GM23338 (cell line): ENCODE results near the gene GALNT9.

Experiments used
- CREB1 ChIP-seq: fragments of 250-450 bp; sonication (Bioruptor Pico); IDR thresholded peaks from 2 replicates; pipeline ENCODE4 v1.5.0; 2020; ENCODE audit warnings: low read depth, mild to moderate bottlenecking, moderate library complexity
- CTCF ChIP-seq, 2 experiments: fragments of 200-600 bp in 1 of 2; sonication (generic) in 1 of 2; conservative IDR thresholded peaks; 2 replicates each; pipeline versions ENCODE4 v1.5.1 to v1.6.1; 2016 to 2017; ENCODE audit warnings: antibody characterized with exemption in 2 of 2, low read depth in 2 of 2, mild to moderate bottlenecking in 2 of 2, moderate library complexity in 1 of 2
- ETS1 ChIP-seq: IDR thresholded peaks from 2 replicates; pipeline ENCODE4 v1.6.1; 2016; ENCODE audit warnings: antibody characterized with exemption
- EZH2 ChIP-seq: fragments of 200-600 bp; sonication (generic); IDR thresholded peaks from one replicate; pipeline ENCODE4 v1.8.0; 2017; ENCODE audit warnings: antibody characterized with exemption, mild to moderate bottlenecking, low read depth; ENCODE audit not compliant: unreplicated experiment
- EZH2phosphoT487 ChIP-seq: fragments of 200-600 bp; sonication (generic); IDR thresholded peaks from one replicate; pipeline ENCODE4 v1.8.1; 2018; ENCODE audit warnings: antibody characterized with exemption; ENCODE audit not compliant: unreplicated experiment
- JUNB ChIP-seq: IDR thresholded peaks from one replicate; pipeline ENCODE4 v1.6.1; 2016; ENCODE audit warnings: antibody characterized with exemption; ENCODE audit not compliant: unreplicated experiment
- POLR2AphosphoS5 ChIP-seq: IDR thresholded peaks from 2 replicates; pipeline ENCODE4 v1.6.1; 2016; ENCODE audit warnings: antibody characterized with exemption, low read depth
- STAT1 ChIP-seq: IDR thresholded peaks from one replicate; pipeline ENCODE4 v1.6.1; 2016; ENCODE audit warnings: antibody characterized with exemption; ENCODE audit not compliant: unreplicated experiment
- ZNF114 ChIP-seq: fragments of 250-450 bp; sonication (Bioruptor Pico); IDR thresholded peaks from 2 replicates; pipeline ENCODE4 v1.5.0; 2020; ENCODE audit warnings: mild to moderate bottlenecking, moderate library complexity
- ZNF331 ChIP-seq: fragments of 250-450 bp; sonication (Bioruptor Pico); IDR thresholded peaks from 2 replicates; pipeline ENCODE4 v1.5.0; 2020; ENCODE audit warnings: low read depth, mild to moderate bottlenecking, moderate library complexity
- TF ChIP-seq, protein P1 (sequence below): fragments of 250-450 bp; sonication (Bioruptor Pico); IDR thresholded peaks from 2 replicates; pipeline ENCODE4 v1.5.0; 2020; ENCODE audit warnings: mild to moderate bottlenecking, moderate library complexity
- TF ChIP-seq, protein P2 (sequence below): IDR thresholded peaks from one replicate; pipeline ENCODE4 v1.6.1; 2018; ENCODE audit warnings: antibody characterized with exemption; ENCODE audit not compliant: unreplicated experiment

GRCh38 chr12:132291402-132292175 is 37.8 kb downstream of the GALNT9 start:
- TF ChIP-seq CTCF (conservative IDR thresholded peaks at IDR 0.05; ENCODE audit: low read depth in 2 of 2) (no peak), EZH2 (no peak), EZH2phosphoT487 (no peak), CREB1 (CRISPR knock-in tag) (no peak), POLR2AphosphoS5 (no peak), ZNF114 (no peak), STAT1 (no peak), JUNB (no peak), ETS1 (no peak), ZNF331 (CRISPR knock-in tag) (no peak)
- TF ChIP-seq, protein P1, sequence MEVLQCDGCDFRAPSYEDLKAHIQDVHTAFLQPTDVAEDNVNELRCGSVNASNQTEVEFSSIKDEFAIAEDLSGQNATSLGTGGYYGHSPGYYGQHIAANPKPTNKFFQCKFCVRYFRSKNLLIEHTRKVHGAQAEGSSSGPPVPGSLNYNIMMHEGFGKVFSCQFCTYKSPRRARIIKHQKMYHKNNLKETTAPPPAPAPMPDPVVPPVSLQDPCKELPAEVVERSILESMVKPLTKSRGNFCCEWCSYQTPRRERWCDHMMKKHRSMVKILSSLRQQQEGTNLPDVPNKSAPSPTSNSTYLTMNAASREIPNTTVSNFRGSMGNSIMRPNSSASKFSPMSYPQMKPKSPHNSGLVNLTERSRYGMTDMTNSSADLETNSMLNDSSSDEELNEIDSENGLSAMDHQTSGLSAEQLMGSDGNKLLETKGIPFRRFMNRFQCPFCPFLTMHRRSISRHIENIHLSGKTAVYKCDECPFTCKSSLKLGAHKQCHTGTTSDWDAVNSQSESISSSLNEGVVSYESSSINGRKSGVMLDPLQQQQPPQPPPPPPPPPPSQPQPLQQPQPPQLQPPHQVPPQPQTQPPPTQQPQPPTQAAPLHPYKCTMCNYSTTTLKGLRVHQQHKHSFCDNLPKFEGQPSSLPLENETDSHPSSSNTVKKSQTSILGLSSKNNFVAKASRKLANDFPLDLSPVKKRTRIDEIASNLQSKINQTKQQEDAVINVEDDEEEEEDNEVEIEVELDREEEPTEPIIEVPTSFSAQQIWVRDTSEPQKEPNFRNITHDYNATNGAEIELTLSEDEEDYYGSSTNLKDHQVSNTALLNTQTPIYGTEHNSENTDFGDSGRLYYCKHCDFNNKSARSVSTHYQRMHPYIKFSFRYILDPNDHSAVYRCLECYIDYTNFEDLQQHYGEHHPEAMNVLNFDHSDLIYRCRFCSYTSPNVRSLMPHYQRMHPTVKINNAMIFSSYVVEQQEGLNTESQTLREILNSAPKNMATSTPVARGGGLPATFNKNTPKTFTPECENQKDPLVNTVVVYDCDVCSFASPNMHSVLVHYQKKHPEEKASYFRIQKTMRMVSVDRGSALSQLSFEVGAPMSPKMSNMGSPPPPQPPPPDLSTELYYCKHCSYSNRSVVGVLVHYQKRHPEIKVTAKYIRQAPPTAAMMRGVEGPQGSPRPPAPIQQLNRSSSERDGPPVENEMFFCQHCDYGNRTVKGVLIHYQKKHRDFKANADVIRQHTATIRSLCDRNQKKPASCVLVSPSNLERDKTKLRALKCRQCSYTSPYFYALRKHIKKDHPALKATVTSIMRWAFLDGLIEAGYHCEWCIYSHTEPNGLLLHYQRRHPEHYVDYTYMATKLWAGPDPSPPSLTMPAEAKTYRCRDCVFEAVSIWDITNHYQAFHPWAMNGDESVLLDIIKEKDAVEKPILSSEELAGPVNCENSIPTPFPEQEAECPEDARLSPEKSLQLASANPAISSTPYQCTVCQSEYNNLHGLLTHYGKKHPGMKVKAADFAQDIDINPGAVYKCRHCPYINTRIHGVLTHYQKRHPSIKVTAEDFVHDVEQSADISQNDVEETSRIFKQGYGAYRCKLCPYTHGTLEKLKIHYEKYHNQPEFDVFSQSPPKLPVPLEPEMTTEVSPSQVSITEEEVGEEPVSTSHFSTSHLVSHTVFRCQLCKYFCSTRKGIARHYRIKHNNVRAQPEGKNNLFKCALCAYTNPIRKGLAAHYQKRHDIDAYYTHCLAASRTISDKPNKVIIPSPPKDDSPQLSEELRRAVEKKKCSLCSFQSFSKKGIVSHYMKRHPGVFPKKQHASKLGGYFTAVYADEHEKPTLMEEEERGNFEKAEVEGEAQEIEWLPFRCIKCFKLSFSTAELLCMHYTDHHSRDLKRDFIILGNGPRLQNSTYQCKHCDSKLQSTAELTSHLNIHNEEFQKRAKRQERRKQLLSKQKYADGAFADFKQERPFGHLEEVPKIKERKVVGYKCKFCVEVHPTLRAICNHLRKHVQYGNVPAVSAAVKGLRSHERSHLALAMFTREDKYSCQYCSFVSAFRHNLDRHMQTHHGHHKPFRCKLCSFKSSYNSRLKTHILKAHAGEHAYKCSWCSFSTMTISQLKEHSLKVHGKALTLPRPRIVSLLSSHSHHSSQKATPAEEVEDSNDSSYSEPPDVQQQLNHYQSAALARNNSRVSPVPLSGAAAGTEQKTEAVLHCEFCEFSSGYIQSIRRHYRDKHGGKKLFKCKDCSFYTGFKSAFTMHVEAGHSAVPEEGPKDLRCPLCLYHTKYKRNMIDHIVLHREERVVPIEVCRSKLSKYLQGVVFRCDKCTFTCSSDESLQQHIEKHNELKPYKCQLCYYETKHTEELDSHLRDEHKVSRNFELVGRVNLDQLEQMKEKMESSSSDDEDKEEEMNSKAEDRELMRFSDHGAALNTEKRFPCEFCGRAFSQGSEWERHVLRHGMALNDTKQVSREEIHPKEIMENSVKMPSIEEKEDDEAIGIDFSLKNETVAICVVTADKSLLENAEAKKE: no peak
- TF ChIP-seq, protein P2, sequence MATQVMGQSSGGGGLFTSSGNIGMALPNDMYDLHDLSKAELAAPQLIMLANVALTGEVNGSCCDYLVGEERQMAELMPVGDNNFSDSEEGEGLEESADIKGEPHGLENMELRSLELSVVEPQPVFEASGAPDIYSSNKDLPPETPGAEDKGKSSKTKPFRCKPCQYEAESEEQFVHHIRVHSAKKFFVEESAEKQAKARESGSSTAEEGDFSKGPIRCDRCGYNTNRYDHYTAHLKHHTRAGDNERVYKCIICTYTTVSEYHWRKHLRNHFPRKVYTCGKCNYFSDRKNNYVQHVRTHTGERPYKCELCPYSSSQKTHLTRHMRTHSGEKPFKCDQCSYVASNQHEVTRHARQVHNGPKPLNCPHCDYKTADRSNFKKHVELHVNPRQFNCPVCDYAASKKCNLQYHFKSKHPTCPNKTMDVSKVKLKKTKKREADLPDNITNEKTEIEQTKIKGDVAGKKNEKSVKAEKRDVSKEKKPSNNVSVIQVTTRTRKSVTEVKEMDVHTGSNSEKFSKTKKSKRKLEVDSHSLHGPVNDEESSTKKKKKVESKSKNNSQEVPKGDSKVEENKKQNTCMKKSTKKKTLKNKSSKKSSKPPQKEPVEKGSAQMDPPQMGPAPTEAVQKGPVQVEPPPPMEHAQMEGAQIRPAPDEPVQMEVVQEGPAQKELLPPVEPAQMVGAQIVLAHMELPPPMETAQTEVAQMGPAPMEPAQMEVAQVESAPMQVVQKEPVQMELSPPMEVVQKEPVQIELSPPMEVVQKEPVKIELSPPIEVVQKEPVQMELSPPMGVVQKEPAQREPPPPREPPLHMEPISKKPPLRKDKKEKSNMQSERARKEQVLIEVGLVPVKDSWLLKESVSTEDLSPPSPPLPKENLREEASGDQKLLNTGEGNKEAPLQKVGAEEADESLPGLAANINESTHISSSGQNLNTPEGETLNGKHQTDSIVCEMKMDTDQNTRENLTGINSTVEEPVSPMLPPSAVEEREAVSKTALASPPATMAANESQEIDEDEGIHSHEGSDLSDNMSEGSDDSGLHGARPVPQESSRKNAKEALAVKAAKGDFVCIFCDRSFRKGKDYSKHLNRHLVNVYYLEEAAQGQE: no peak
